Natural killer cell treated with Interleukin-12 subunit alpha and Interleukin-12 subunit beta and Interleukin-15 and Interleukin-18, amount 100 ng/mL, for 72 hours (primary cell): ENCODE measurements around the gene DERL2. TPM values are rescaled to one million over a fixed set of nuclear protein-coding genes. Genes with fewer than 3 reads are reported as not detected.
"Not testable (repeated sequence)": the region's sequence is repeated elsewhere in the genome, so short reads cannot be mapped to it uniquely, and the experiment has no call there.

ENCODE experiments used
- ATAC-seq, 2 donors: fragments of 150-1000 bp; cut with Tn5 transposase in 1 of 2; sonication (Bioruptor Pico), chemical (Tn5 transposase) in 1 of 2; 2 replicates each; pipeline ENCODE4 v1.10.0; 2021
- DNase-seq: peaks from one replicate; pipeline ENCODE4 v3.0.0; 2022; ENCODE audit warnings: low spot score
- H3K27ac Mint-ChIP-seq, 2 donors: 1 replicate in 1 of 2; 2 replicates in 1 of 2; pipeline ENCODE4 v1.8.0; 2022; ENCODE audit warnings: mixed read lengths in 2 of 2, mild to moderate bottlenecking in 1 of 2, moderate library complexity in 1 of 2
- H3K27me3 Mint-ChIP-seq, 2 donors: 1 replicate in 1 of 2; 2 replicates in 1 of 2; pipeline ENCODE4 v1.8.0; 2022; ENCODE audit warnings: mixed read lengths in 2 of 2
- H3K36me3 Mint-ChIP-seq: one replicate; pipeline ENCODE4 v1.8.0; 2022; ENCODE audit warnings: mixed read lengths
- H3K4me1 Mint-ChIP-seq, 2 donors: 1 replicate in 1 of 2; 2 replicates in 1 of 2; pipeline ENCODE4 v1.8.0; 2022; ENCODE audit warnings: low read depth in 2 of 2, mixed read lengths in 2 of 2, mild to moderate bottlenecking in 1 of 2
- H3K4me3 Mint-ChIP-seq: one replicate; pipeline ENCODE4 v1.8.0; 2022; ENCODE audit warnings: mixed read lengths
- H3K9me3 Mint-ChIP-seq: 2 replicates; pipeline ENCODE4 v1.8.0; 2022; ENCODE audit warnings: mixed read lengths
- total RNA-seq, 2 donors: library from RNA; stranded (reverse); gene quantifications; one replicate each; pipeline ENCODE4 v1.2.3, GENCODE V29; 2022

DERL2 gene
- total RNA-seq, 2 donors from 2014 or later = 102 to 128 TPM

- Mint-ChIP-seq H3K9me3 (no peaks in the 10 kb centered on the region), H3K36me3 (peaks cover 16% of the 10 kb centered on the region), H3K4me1 (peaks cover 26 to 35% of the 10 kb centered on the region in 2 donors), H3K4me3 (peak within 1 kb of the TSS; percentile 93), H3K27me3 (no peaks in the 10 kb centered on the region), H3K27ac (peak within 1 kb of the TSS; percentile 87 to 95)
- ATAC-seq (peak; percentile 95 to 97), DNase-seq (peak; percentile 92)
Observed at GRCh38 chr17:5438716-5439445, 47.1 kb downstream of the DERL2 start, which contains the start of gene C1QBP. Gene C1QBP, minus strand, starts transcription at chr17:5439155. Its CDS starts 82 bp downstream, at chr17:5439073.

DNA sequence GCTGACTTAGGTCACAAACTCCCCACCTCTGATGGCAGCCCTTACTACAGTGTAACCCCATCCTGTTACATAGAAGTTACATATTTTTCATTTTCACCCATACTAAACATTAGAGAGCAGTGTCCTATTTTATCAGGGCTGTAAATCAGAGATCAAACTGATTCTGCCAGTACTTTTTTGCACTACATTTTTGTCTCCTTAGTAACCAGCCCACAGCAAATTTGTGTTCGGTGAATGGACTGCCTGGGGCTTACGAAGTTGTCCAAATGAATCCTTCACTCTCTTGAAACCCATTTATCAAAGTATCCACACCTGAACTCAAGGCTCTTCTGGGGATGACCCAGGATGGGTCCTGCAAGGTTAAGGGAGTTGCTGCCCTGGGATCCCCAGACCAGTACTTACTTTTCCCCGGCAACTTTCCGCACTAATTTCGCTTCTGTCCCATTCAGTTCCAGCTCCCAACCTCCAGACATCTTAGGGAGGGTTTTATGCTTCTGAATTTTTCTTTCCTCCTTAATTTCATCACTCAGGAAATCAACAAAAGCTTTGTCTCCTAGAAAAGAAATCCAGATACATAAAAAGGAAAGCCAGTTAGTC is 48.2 kb downstream of the DERL2 start:
- ATAC-seq = no peak

GRCh38 chr17:5435781-5436315 is 50.1 kb downstream of the DERL2 start:
- peak overlapping the region; percentile 66 for H3K4me3 Mint-ChIP-seq
- peak overlapping the region; percentile 43 to 53 for H3K27ac Mint-ChIP-seq
- H3K36me3 Mint-ChIP-seq = peaks cover 24% of the 10 kb centered on the region
- not testable (repeated sequence) for ATAC-seq, H3K27me3 Mint-ChIP-seq, DNase-seq, H3K9me3 Mint-ChIP-seq
- peaks cover 29 to 37% of the 10 kb centered on the region in 2 donors for H3K4me1 Mint-ChIP-seq

More for the DNA sequence above, 48.2 kb downstream of the DERL2 start:
- Mint-ChIP-seq H3K4me3 (peak overlapping the region; percentile 93), H3K27ac (peak overlapping the region; percentile 87 to 92), H3K9me3 (no peaks in the 10 kb centered on the region), H3K4me1 (peaks cover 26 to 35% of the 10 kb centered on the region in 2 donors), H3K27me3 (no peaks in the 10 kb centered on the region), H3K36me3 (peaks cover 16% of the 10 kb centered on the region)
- DNase-seq = no peak

GRCh38 chr17:5434984-5435383 is 51.0 kb downstream of the DERL2 start:
- DNase-seq = no peak
- no peaks in the 10 kb centered on the region for H3K9me3 Mint-ChIP-seq
- no peak for ATAC-seq
- H3K27ac Mint-ChIP-seq = peak overlapping the region in 1 of 2 donors; percentile 44
- H3K4me3 Mint-ChIP-seq = peak overlapping the region; percentile 38
- H3K36me3 Mint-ChIP-seq = peaks cover 29% of the 10 kb centered on the region
- H3K4me1 Mint-ChIP-seq = peaks cover 33 to 42% of the 10 kb centered on the region in 2 donors
- no peaks in the 10 kb centered on the region for H3K27me3 Mint-ChIP-seq

DNA sequence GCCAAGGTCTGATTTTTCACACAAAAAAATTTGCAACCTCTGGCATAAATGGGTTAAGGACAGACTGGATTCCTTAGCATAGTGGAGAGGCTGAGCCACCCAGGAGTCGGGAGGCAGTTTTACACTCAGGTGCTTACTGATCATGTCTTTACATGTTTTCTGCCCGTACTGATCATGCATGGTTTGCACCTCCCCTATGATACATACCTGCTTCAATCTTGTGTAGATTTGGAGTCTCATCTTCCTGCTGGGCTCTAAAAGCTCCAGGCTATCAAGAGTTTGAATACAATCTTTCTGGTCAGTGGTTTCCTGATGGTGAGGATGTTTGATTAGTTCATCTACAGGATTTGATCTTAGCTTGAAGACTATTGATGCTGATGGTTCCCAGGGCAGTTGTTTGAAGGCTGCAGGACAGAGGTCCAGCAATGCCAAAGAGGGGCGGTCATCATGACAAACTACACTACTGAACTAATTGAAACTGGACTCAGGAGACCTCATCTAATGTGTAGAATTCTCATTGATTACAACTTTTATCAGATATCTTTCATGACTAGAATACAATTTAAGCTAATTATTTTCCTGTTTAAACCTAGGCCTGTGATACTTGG is 53.9 kb downstream of the DERL2 start:
- DNase-seq (no peak), ATAC-seq (no peak)
- Mint-ChIP-seq H3K27me3 (no peaks in the 10 kb centered on the region), H3K4me3 (no peak overlapping the region), H3K36me3 (peaks cover 32% of the 10 kb centered on the region), H3K9me3 (no peaks in the 10 kb centered on the region), H3K27ac (no peak overlapping the region), H3K4me1 (peaks cover 14 to 21% of the 10 kb centered on the region in 2 donors)

GRCh38 chr17:5431234-5431633 is 54.7 kb downstream of the DERL2 start:
- Mint-ChIP-seq H3K27ac (peak overlapping the region; percentile 10 to 57), H3K4me1 (peaks cover 11 to 16% of the 10 kb centered on the region in 2 donors), H3K36me3 (peaks cover 30% of the 10 kb centered on the region)
- not testable (repeated sequence) for H3K4me3 Mint-ChIP-seq, H3K9me3 Mint-ChIP-seq, H3K27me3 Mint-ChIP-seq, ATAC-seq, DNase-seq

GRCh38 chr17:5430413-5430999 is 55.5 kb downstream of the DERL2 start:
- ATAC-seq = no peak
- H3K4me3 Mint-ChIP-seq = no peak overlapping the region
- no peak for DNase-seq
- no peaks in the 10 kb centered on the region for H3K27me3 Mint-ChIP-seq
- peaks cover 26% of the 10 kb centered on the region for H3K36me3 Mint-ChIP-seq
- peaks cover 11 to 13% of the 10 kb centered on the region in 2 donors for H3K4me1 Mint-ChIP-seq
- H3K27ac Mint-ChIP-seq = peak overlapping the region; percentile 10 to 57
- H3K9me3 Mint-ChIP-seq = no peaks in the 10 kb centered on the region

- Mint-ChIP-seq H3K4me3 (no peak overlapping the region), H3K36me3 (peaks cover 26% of the 10 kb centered on the region), H3K27me3 (no peaks in the 10 kb centered on the region), H3K9me3 (no peaks in the 10 kb centered on the region), H3K4me1 (peaks cover 7 to 8% of the 10 kb centered on the region in 2 donors), H3K27ac (peak overlapping the region in 1 of 2 donors; percentile 10)
- DNase-seq (no peak), ATAC-seq (no peak)
Observed at GRCh38 chr17:5429191-5429887, 56.6 kb downstream of the DERL2 start.

DNA sequence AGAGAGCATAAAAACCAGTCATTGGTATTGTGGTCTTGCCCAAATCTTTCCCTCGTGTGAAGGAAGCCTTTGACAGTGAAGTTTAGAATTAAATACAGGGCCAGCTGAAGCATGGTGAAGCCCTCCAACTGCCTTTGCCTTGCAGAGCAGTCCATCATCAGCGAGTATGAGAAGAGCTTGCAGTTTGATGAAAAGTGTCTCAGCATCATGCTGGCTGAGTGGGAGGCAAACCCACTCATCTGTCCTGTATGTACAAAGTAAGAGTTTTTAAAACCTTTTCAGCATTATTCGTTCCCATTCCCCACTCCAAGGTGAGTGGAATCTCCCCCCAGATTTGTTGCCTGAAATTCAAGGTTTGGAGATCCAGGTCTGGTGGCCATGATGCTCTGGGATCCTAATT is 60.2 kb downstream of the DERL2 start:
- Mint-ChIP-seq H3K4me3 (no peak overlapping the region), H3K27ac (no peak overlapping the region), H3K27me3 (no peaks in the 10 kb centered on the region), H3K36me3 (peaks cover 23% of the 10 kb centered on the region), H3K4me1 (peaks cover 12 to 17% of the 10 kb centered on the region in 2 donors), H3K9me3 (no peaks in the 10 kb centered on the region)
- ATAC-seq (no peak), DNase-seq (no peak)

DNA sequence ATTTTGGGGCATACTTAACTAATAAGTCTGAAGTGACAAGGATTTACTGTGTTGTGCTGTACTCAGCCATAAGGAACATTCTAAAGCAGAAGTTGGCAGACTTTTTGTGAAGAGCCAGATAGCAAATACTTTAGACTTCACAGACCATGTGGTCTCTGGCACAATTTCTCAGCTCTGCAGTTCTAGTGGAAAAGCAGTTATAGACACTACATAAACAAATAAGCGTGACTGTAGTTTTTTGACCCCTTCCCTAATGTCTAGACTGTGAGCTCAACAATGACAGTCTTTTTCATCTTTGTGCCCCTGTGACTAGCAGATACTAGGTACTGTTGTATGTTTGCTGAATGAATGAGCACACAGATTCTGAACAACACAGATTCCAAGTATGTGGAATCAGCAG is 61.1 kb downstream of the DERL2 start:
- ATAC-seq = no peak
- no peak overlapping the region for H3K4me3 Mint-ChIP-seq
- no peak for DNase-seq
- no peaks in the 10 kb centered on the region for H3K27me3 Mint-ChIP-seq
- H3K27ac Mint-ChIP-seq = no peak overlapping the region
- H3K9me3 Mint-ChIP-seq = no peaks in the 10 kb centered on the region
- peaks cover 14 to 19% of the 10 kb centered on the region in 2 donors for H3K4me1 Mint-ChIP-seq
- H3K36me3 Mint-ChIP-seq = peaks cover 18% of the 10 kb centered on the region

DNA sequence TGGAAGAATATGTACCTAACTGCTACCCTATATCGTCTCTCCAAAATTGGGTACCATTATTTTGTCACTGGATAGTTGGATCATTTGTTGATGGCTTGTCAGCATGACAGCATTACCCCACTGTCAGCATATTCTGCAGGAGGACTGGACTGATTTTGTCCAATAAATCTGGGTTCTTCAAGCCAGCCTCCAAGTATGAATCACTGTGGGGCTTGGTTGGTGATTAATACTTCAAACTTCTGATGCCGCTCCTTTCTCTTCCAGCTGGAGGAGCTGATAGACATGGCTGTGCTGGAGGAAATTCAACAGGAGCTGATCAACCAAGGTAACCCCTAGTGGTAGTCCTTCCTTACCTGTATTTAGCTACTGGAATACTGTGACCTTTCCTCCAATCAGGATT is 63.5 kb downstream of the DERL2 start:
- H3K36me3 Mint-ChIP-seq = peaks cover 5% of the 10 kb centered on the region
- H3K4me3 Mint-ChIP-seq = no peak overlapping the region
- peaks cover 20 to 28% of the 10 kb centered on the region in 2 donors for H3K4me1 Mint-ChIP-seq
- H3K9me3 Mint-ChIP-seq = no peaks in the 10 kb centered on the region
- DNase-seq (no peak), ATAC-seq (no peak)
- H3K27me3 Mint-ChIP-seq = no peaks in the 10 kb centered on the region
- H3K27ac Mint-ChIP-seq = no peak overlapping the region
